ENCODE results near the gene NPAP1.

- no peak for TF ChIP-seq CTCF (conservative IDR thresholded peaks at IDR 0.05 in 1 of 2, IDR thresholded peaks at IDR 0.05 in 1 of 2; ENCODE audit: extremely low read depth in 1 of 2, insufficient read depth in 1 of 2, low read depth in 1 of 2, low read length in 2 of 2)
- no peak for TF ChIP-seq EZH2 (IDR thresholded peaks at IDR 0.05; ENCODE audit: borderline replicate concordance, low read length)
These were observed at the start of gene NPAP1 for GRCh38 chr15:24675332-24676144.
